ENCODE data around the gene RETN. TPM values are rescaled to one million over a fixed set of nuclear protein-coding genes. Genes with fewer than 3 reads are reported as not detected.

Gene RETN
- total RNA-seq, 2 experiments from 2014 or later: not detected

- Mint-ChIP-seq H3K4me3 (no peak overlapping the region), H3K27ac (peak overlapping the region; percentile 34), H3K36me3 (ENCODE audit: low read depth) (no peaks in the 10 kb centered on the region), H3K27me3 (no peaks in the 10 kb centered on the region), H3K4me1 (ENCODE audit: low read depth) (peaks cover 21% of the 10 kb centered on the region), H3K9me3 (no peaks in the 10 kb centered on the region)
- Histone ChIP-seq H3K9me3 (ENCODE audit: control insufficient read depth in 1 of 2, insufficient read depth in 1 of 2, low read length in 2 of 2) (no peaks in the 10 kb centered on the region), H3K4me3 (ENCODE audit: low read length) (no peak overlapping the region), H3K4me1 (ENCODE audit: insufficient read depth, low read length) (peaks cover 34% of the 10 kb centered on the region), H3K27ac (ENCODE audit: low read depth in 1 of 2, low read length in 2 of 2) (no peak overlapping the region), H3K36me3 (ENCODE audit: insufficient read depth, low read length) (no peaks in the 10 kb centered on the region), H3K27me3 (ENCODE audit: control insufficient read depth in 1 of 2, insufficient read depth in 2 of 2, low read length in 2 of 2) (no peaks in the 10 kb centered on the region)
- no peak for DNase-seq
- intact Hi-C loops (cut with DNase I, micrococcal nuclease): no loop called here
- no peak for ATAC-seq (ENCODE audit: poor library complexity)
- no peak for TF ChIP-seq CTCF (IDR thresholded peaks at IDR 0.05)
- CTCF ChIA-PET: no interaction called here
- POLR2A ChIA-PET: no interaction called here
Measured at GRCh38 chr19:7710616-7711015, 41.8 kb downstream of the RETN start.

- H3K36me3 ChIP-seq (ENCODE audit: insufficient read depth, low read length): no peaks in the 10 kb centered on the region
- Mint-ChIP-seq H3K27ac (no peak overlapping the region), H3K4me3 (no peak overlapping the region), H3K4me1 (ENCODE audit: low read depth) (no peaks in the 10 kb centered on the region), H3K27me3 (no peaks in the 10 kb centered on the region), H3K36me3 (ENCODE audit: low read depth) (no peaks in the 10 kb centered on the region), H3K9me3 (no peaks in the 10 kb centered on the region)
- no peak for TF ChIP-seq CTCF (IDR thresholded peaks at IDR 0.05)
- H3K27ac ChIP-seq (ENCODE audit: low read depth in 1 of 2, low read length in 2 of 2): no peak overlapping the region
- H3K27me3 ChIP-seq (ENCODE audit: control insufficient read depth in 1 of 2, insufficient read depth in 2 of 2, low read length in 2 of 2): no peaks in the 10 kb centered on the region
- peaks cover 11% of the 10 kb centered on the region for H3K4me1 ChIP-seq (ENCODE audit: insufficient read depth, low read length)
- no peak overlapping the region for H3K4me3 ChIP-seq (ENCODE audit: low read length)
- peaks cover 0 to 5% of the 10 kb centered on the region in 2 experiments for H3K9me3 ChIP-seq (ENCODE audit: control insufficient read depth in 1 of 2, insufficient read depth in 1 of 2, low read length in 2 of 2)
- POLR2A ChIA-PET: no interaction called here
- CTCF ChIA-PET: no interaction called here
- intact Hi-C loops (cut with DNase I, micrococcal nuclease): no loop called here
- DNase-seq (no peak), ATAC-seq (ENCODE audit: poor library complexity) (no peak)
Measured at GRCh38 chr19:7715671-7716070, 46.8 kb downstream of the RETN start.

- CTCF ChIA-PET: no interaction called here
- no peaks in the 10 kb centered on the region for H3K4me1 Mint-ChIP-seq (ENCODE audit: low read depth)
Measured at GRCh38 chr19:7716762-7717161, 47.9 kb downstream of the RETN start.

More at GRCh38 chr19:7716762-7717161, 47.9 kb downstream of the RETN start:
- Mint-ChIP-seq H3K9me3 (no peaks in the 10 kb centered on the region), H3K36me3 (ENCODE audit: low read depth) (no peaks in the 10 kb centered on the region), H3K27me3 (no peaks in the 10 kb centered on the region), H3K4me3 (no peak overlapping the region), H3K27ac (no peak overlapping the region)
- POLR2A ChIA-PET: no interaction called here
- no peak overlapping the region for H3K4me3 ChIP-seq (ENCODE audit: low read length)
- DNase-seq: no peak
- ATAC-seq (ENCODE audit: poor library complexity): no peak
- H3K36me3 ChIP-seq (ENCODE audit: insufficient read depth, low read length): no peaks in the 10 kb centered on the region
- peaks cover 11% of the 10 kb centered on the region for H3K4me1 ChIP-seq (ENCODE audit: insufficient read depth, low read length)
- intact Hi-C loops (cut with DNase I, micrococcal nuclease): no loop called here
- H3K27me3 ChIP-seq (ENCODE audit: control insufficient read depth in 1 of 2, insufficient read depth in 2 of 2, low read length in 2 of 2): no peaks in the 10 kb centered on the region
- H3K9me3 ChIP-seq (ENCODE audit: control insufficient read depth in 1 of 2, insufficient read depth in 1 of 2, low read length in 2 of 2): peaks cover 0 to 5% of the 10 kb centered on the region in 2 experiments
- TF ChIP-seq CTCF (IDR thresholded peaks at IDR 0.05): no peak
- no peak overlapping the region for H3K27ac ChIP-seq (ENCODE audit: low read depth in 1 of 2, low read length in 2 of 2)
